Epidermal melanocyte (primary cell): ENCODE measurements around the gene DNASE1L2.

ENCODE experiments used
- DNase-seq: peaks from one replicate; pipeline ENCODE4 v3.0.0; 2011; ENCODE audit warnings: low spot score; ENCODE audit not compliant: insufficient read length

Gene DNASE1L2

GRCh38 chr16:2267913-2268666 is 31.8 kb downstream of the DNASE1L2 start, which contains the start of gene RNPS1:
Gene RNPS1 (minus strand): TSS chr16:2268126. CDS start chr16:2264643, 3,483 bp downstream.
- DNase-seq, result peak; percentile 99

DNA sequence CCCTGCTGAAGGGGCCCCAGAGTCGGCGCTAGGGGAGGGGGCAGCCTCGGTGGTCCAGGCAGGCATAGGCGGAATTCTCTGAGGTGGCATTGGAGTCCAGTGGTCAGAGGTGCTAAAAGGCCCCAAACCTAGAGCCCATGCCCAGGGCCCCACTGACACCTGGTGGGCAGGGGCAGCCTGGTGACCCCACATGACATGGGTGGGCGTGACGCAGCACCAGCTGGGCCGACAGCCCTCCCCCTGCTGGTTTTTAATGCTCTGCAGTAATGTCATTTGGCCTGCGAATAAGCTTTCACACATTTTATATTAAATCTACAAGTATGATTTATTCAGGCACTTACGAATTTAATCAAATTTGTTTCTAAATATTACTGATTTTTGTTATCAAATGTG is 33.8 kb downstream of the DNASE1L2 start:
- DNase-seq, result no peak

GRCh38 chr16:2270588-2271470 is 34.6 kb downstream of the DNASE1L2 start:
- no peak for DNase-seq

GRCh38 chr16:2271848-2272461 is 35.7 kb downstream of the DNASE1L2 start:
- DNase-seq, result no peak

GRCh38 chr16:2273484-2273883 is 37.2 kb downstream of the DNASE1L2 start:
- DNase-seq, result no peak

DNA sequence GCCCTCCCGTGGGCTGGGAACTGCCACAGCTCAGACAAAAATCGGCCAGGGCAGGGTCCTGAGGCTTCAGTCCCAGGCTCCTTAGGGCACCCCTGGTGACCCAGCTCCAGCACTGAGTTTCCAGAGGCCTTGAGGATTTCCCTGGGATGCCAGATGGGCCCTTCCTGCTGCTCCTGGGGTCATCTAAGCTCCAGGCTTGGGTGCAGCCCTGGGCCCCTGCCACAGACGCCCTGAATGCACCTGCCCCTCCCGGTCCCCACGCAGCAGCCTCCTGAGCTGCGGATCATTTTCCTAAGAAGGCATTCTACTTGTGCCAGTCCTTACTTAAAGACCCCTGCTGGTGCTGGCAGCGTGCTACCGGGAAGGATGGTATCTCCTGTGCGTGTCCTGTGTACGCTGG is 37.7 kb downstream of the DNASE1L2 start:
- DNase-seq, result no peak

DNA sequence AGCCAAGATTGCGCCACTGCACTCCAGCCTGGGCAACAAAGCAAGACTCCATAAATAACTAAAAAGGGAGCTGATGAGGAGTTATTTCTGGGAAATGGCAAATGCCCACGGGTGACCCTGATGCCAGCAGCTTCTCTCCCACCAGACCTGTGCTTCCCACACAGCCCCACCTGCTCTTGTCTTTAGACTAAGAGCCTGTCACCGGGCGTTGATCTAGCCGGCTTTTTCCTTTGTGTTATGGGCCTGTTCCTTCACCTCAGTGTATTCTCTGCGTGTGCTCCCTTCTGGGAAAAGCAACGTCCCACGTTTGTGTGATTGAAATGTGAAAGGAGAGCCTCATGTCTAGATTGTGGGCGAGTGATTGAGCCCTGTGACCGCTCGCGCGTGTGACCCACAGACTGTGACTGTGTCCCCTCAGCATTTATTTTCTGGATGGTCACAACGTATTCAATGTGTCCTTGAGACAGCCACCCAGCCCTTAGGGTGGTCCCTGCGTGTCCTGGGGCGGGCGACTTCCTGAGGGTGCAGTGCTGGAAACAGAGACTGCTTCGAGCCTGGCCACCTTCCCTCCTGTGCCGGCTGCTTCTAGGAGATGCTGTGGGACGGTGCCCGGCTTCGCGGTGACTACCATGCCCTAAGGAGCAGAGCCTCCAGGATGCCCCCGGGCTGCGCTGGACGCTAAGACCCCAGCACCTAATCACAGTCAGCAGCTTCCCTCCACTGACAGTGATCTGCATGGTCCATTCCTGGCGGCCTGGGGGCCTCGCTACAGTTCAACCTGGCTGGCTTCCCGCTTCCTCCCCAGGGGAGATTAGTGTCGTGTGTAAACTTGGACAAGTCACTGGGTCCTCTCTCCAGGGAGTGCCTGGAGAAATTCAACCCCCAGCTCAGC is 39.5 kb downstream of the DNASE1L2 start:
- no peak for DNase-seq

GRCh38 chr16:2276368-2277195 is 40.3 kb downstream of the DNASE1L2 start:
- DNase-seq, result no peak

- no peak for DNase-seq
Measured at GRCh38 chr16:2277466-2278271, 41.4 kb downstream of the DNASE1L2 start.

- DNase-seq, result no peak
Measured at GRCh38 chr16:2278272-2278608, 42.0 kb downstream of the DNASE1L2 start.

DNA sequence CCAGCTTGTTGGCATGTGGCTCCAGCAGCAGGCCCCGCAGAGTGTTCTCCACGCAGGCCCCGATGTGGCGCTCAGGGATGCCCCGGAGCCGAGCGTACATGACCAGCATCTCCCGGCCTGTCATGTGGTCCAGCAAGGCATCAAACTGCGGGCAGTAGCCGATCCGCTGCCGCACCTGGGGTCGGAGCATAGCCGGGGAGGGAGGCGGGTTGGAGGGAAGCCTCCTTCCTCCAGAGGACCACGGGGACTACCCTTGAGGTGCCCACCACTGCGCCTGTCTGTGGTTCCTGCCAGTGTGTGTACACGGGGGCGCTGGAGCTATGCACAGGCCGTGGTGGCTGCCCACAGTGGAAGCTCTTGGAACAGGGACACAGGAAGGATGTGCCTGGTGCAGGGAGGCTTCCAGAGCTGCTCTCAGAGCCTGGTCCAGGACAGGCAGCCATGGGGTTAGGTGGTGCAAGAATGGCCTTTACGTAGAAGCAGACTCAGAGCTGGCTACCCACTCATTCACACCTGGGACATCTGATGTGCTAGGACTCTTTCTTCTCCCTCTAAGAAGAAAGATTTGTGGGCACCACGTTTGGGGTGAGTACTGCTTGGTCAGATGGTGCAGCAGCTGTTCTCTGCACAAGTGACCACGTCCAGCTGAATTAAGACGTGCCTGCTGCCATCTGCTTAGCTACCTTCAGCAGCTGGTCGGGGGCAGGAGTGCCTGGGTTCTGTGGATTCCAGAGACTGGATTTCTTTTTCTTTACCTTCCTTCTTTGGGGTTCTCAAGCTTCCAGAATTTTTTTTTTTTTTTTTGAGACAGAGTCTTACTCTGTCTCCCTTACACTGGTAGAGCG is 42.9 kb downstream of the DNASE1L2 start:
- DNase-seq, result no peak

GRCh38 chr16:2280461-2280860 is 44.2 kb downstream of the DNASE1L2 start:
- peak; percentile 7 for DNase-seq

DNA sequence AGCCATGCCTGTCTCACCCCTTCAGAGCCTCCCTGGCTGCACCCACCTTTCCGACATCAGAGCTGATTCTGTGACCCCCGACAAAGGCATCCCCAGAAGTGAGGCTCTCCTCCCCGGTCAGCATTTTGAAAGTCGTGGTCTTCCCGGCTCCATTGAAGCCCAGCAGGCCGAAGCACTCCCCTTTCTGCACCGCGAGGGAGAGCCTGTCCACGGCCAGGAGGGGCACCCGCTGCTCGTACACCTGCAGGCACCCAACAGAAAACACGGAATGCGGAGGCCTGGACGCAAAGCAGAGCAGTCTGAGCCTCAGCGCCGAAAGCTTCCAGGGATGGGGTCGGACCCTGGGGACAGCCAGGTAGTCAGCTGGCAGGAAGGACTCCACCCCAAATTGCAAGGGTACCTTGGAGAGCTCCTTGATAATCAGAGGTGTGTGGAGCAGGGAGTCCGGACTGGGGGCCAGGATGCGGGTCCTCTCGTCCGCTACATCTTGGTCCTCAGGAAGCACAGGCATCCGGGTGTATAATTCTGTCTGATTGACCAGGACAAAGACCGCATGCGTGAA is 44.8 kb downstream of the DNASE1L2 start:
- DNase-seq, result peak; percentile 11

- DNase-seq, result peak; percentile 1
Measured at GRCh38 chr16:2282262-2282661, 46.0 kb downstream of the DNASE1L2 start.

GRCh38 chr16:2282866-2283555 is 46.8 kb downstream of the DNASE1L2 start:
- DNase-seq, result peak; percentile 5

DNA sequence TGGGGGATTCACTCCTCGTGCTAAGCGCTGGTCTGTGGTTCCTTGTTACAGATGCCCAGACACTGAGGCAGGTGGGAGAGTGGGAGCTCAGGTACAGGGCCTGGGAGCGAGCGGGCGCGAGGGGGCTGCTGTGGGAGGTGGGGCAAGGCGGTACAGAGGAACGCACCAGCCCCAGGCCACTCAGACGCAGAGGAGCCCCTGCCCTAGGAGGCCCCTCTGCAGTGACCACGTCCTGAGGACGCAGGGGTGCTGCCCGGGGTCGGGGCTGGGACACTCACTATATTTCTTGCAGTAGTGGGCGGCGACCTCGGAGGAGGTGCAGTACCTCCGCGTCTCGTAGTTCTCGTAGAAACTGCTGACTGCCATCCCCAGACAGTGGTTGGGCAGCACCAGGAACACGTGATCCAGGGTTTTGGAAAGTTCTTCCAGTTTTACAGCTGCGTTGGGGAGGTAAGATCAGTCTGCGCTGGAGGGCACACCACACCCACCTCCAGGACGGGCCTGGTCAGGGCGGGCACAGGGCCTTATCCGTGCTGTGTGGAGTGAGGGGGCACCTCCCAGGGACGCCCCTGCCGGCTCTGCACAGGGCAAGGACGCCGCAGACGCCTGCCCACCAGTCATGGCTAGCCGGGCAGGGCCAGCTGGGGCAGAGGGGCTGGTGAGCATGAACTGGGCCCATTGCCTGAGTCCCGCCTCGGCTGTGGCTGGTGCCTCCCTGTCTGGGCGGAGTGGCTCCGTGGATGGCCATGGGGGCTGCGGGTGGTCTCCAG is 47.9 kb downstream of the DNASE1L2 start:
- DNase-seq, result no peak
